Neural cell (in vitro differentiated cells): ENCODE data around the gene PDZRN3. TPM values are rescaled to one million over a fixed set of nuclear protein-coding genes. Genes with fewer than 3 reads are reported as not detected.

Source experiments
- H2AFZ ChIP-seq: fragments of 200-600, 300-800 bp; sonication (generic), shearing (Covaris generic); 2 replicates; pipeline ENCODE4 v1.6.0; 2014; ENCODE audit warnings: low read depth, mild to moderate bottlenecking, antibody characterized with exemption, low read length, moderate library complexity
- H3F3A ChIP-seq: fragments of 200-600 bp; shearing (Covaris generic); 2 replicates; pipeline ENCODE4 v1.6.1; 2016; ENCODE audit warnings: mild to moderate bottlenecking, moderate library complexity, mixed read lengths, antibody characterized with exemption, low read length; ENCODE audit not compliant: insufficient read depth, poor library complexity, severe bottlenecking
- H3K27ac ChIP-seq: fragments of 200-600, 300-800 bp; sonication (generic), shearing (Covaris generic); 2 replicates; pipeline ENCODE4 v1.5.1; 2014; ENCODE audit warnings: mild to moderate bottlenecking, low read length, moderate library complexity
- H3K27me3 ChIP-seq: fragments of 300-800, 200-600 bp; sonication (generic), shearing (Covaris generic); 2 replicates; pipeline ENCODE4 v1.6.0; 2014; ENCODE audit warnings: mild to moderate bottlenecking, low read depth, low read length, moderate library complexity; ENCODE audit not compliant: insufficient read depth
- H3K36me3 ChIP-seq: fragments of 300-800, 200-600 bp; sonication (generic), shearing (Covaris generic); 2 replicates; pipeline ENCODE4 v1.5.1; 2014; ENCODE audit warnings: mild to moderate bottlenecking, antibody characterized with exemption, low read length, moderate library complexity; ENCODE audit not compliant: insufficient read depth
- H3K4me2 ChIP-seq: fragments of 300-800, 200-600 bp; sonication (generic), shearing (Covaris generic); 2 replicates; pipeline ENCODE4 v1.6.0; 2014; ENCODE audit warnings: mild to moderate bottlenecking, low read length
- H3K4me3 ChIP-seq: fragments of 300-800, 200-600 bp; sonication (generic), shearing (Covaris generic); 2 replicates; pipeline ENCODE4 v1.5.1; 2014; ENCODE audit warnings: mild to moderate bottlenecking, low read length, moderate library complexity
- H3K79me2 ChIP-seq: fragments of 200-600 bp; shearing (Covaris generic); replicated peaks from 2 replicates; pipeline ENCODE4 v1.6.0; 2014; ENCODE audit warnings: mild to moderate bottlenecking, low read length, moderate library complexity; ENCODE audit not compliant: insufficient read depth
- H3K9ac ChIP-seq: fragments of 300-800, 200-600 bp; sonication (generic), shearing (Covaris generic); 2 replicates; pipeline ENCODE4 v1.6.1; 2016; ENCODE audit warnings: mild to moderate bottlenecking, low read length, mixed read lengths
- H3K9me2 ChIP-seq: fragments of 200-600 bp; shearing (Covaris generic); 2 replicates; pipeline ENCODE4 v1.6.1; 2016; ENCODE audit warnings: mild to moderate bottlenecking, low read length, mixed read lengths; ENCODE audit not compliant: insufficient read depth
- H3K9me3 ChIP-seq: fragments of 200-600, 300-800 bp; sonication (generic), shearing (Covaris generic); 2 replicates; pipeline ENCODE4 v1.6.1; 2016; ENCODE audit warnings: mild to moderate bottlenecking, mixed run types, low read length, moderate library complexity, mixed read lengths
- H4K20me1 ChIP-seq: fragments of 200-600 bp; shearing (Covaris generic); 2 replicates; pipeline ENCODE4 v1.6.1; 2016; ENCODE audit warnings: mild to moderate bottlenecking, mixed run types; ENCODE audit not compliant: insufficient read depth
- EP300 ChIP-seq: fragments of 450-650 bp; conservative IDR thresholded peaks from 2 replicates; pipeline ENCODE4 v1.6.1; 2014; ENCODE audit warnings: antibody characterized with exemption, mild to moderate bottlenecking, moderate library complexity; ENCODE audit not compliant: poor library complexity, severe bottlenecking
- EZH2 ChIP-seq: fragments of 200-600, 300-800 bp; shearing (Covaris generic), sonication (generic); IDR thresholded peaks from 2 replicates; pipeline ENCODE4 v1.6.1; 2014; ENCODE audit warnings: antibody characterized with exemption, low read length, borderline replicate concordance, mild to moderate bottlenecking; ENCODE audit not compliant: insufficient read depth, poor library complexity, severe bottlenecking
- MXI1 ChIP-seq: fragments of 450-650 bp; conservative IDR thresholded peaks from 2 replicates; pipeline ENCODE4 v1.6.1; 2014; ENCODE audit warnings: antibody characterized with exemption, mild to moderate bottlenecking; ENCODE audit not compliant: poor library complexity, severe bottlenecking
- POLR2AphosphoS5 ChIP-seq: IDR thresholded peaks from 2 replicates; pipeline ENCODE4 v1.6.1; 2012
- RAD21 ChIP-seq: fragments of 450-650 bp; conservative IDR thresholded peaks from 2 replicates; pipeline ENCODE4 v1.6.1; 2014; ENCODE audit warnings: antibody characterized with exemption, mild to moderate bottlenecking, moderate library complexity
- REST ChIP-seq: IDR thresholded peaks from 2 replicates; pipeline ENCODE4 v1.6.1; 2012; ENCODE audit warnings: borderline replicate concordance
- TAF1 ChIP-seq: IDR thresholded peaks from 2 replicates; pipeline ENCODE4 v1.6.1; 2012; ENCODE audit warnings: low read depth
- polyA plus RNA-seq: library from polyadenylated mRNA; depleted of rRNA; stranded (reverse); fragments of >200 nt; gene quantifications from 2 replicates; pipeline ENCODE4 v1.2.3, GENCODE V29; 2014
- TF ChIP-seq, protein P1 (sequence below): fragments of 450-650 bp; IDR thresholded peaks from 2 replicates; pipeline ENCODE4 v1.5.1; 2014; ENCODE audit warnings: antibody characterized with exemption, mild to moderate bottlenecking, moderate library complexity; ENCODE audit not compliant: poor library complexity, severe bottlenecking

The PDZRN3 gene
- polyA plus RNA-seq, 1 donor from 2014 or later, result 1.1 TPM

- H3K4me3 ChIP-seq, result no peak overlapping the region
- no peak overlapping the region for H3K27ac ChIP-seq
- no peaks in the 10 kb centered on the region for H3F3A ChIP-seq
- H3K9me3 ChIP-seq, result no peaks in the 10 kb centered on the region
- H3K4me2 ChIP-seq, result no peak overlapping the region
- no peak overlapping the region for H2AFZ ChIP-seq
- H3K9me2 ChIP-seq, result no peaks in the 10 kb centered on the region
- H4K20me1 ChIP-seq, result no peaks in the 10 kb centered on the region
- no peaks in the 10 kb centered on the region for H3K27me3 ChIP-seq
- no peak overlapping the region for H3K9ac ChIP-seq
- TF ChIP-seq MXI1, result no peak
- H3K79me2 ChIP-seq, result no peaks in the 10 kb centered on the region
- H3K36me3 ChIP-seq, result no peaks in the 10 kb centered on the region
These were observed 25.1 kb downstream of the PDZRN3 start for GRCh38 chr3:73599605-73600004.

DNA sequence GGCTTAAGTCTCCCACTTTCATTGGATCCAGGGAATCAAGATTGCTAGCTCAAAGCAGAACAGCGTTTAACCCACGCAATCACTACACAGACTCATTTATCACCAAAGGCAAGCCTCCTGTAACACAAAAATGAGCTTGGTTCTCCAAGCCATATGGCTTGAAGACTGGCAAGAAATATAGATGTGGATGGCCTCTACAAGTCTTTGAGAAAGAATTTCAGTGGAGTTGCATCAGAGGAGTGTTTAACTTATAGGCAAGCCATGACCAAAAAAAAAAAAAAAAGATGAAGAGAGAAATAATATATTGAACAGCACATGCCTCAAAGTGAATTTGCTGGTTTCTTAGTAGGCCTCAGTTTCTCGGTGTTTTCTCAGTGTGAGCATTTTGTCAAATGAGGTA is 27.3 kb downstream of the PDZRN3 start:
- Histone ChIP-seq H4K20me1 (no peaks in the 10 kb centered on the region), H3K27ac (no peak overlapping the region), H3K9me3 (no peaks in the 10 kb centered on the region), H3K4me2 (no peak overlapping the region), H3K9ac (no peak overlapping the region), H3F3A (no peaks in the 10 kb centered on the region), H3K36me3 (no peaks in the 10 kb centered on the region), H3K79me2 (no peaks in the 10 kb centered on the region), H2AFZ (no peak overlapping the region), H3K9me2 (no peaks in the 10 kb centered on the region), H3K27me3 (no peaks in the 10 kb centered on the region), H3K4me3 (no peak overlapping the region)
- TF ChIP-seq REST (no peak), EZH2 (no peak), RAD21 (no peak), EP300 (no peak)
- TF ChIP-seq, protein P1, sequence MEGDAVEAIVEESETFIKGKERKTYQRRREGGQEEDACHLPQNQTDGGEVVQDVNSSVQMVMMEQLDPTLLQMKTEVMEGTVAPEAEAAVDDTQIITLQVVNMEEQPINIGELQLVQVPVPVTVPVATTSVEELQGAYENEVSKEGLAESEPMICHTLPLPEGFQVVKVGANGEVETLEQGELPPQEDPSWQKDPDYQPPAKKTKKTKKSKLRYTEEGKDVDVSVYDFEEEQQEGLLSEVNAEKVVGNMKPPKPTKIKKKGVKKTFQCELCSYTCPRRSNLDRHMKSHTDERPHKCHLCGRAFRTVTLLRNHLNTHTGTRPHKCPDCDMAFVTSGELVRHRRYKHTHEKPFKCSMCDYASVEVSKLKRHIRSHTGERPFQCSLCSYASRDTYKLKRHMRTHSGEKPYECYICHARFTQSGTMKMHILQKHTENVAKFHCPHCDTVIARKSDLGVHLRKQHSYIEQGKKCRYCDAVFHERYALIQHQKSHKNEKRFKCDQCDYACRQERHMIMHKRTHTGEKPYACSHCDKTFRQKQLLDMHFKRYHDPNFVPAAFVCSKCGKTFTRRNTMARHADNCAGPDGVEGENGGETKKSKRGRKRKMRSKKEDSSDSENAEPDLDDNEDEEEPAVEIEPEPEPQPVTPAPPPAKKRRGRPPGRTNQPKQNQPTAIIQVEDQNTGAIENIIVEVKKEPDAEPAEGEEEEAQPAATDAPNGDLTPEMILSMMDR, result no peak

DNA sequence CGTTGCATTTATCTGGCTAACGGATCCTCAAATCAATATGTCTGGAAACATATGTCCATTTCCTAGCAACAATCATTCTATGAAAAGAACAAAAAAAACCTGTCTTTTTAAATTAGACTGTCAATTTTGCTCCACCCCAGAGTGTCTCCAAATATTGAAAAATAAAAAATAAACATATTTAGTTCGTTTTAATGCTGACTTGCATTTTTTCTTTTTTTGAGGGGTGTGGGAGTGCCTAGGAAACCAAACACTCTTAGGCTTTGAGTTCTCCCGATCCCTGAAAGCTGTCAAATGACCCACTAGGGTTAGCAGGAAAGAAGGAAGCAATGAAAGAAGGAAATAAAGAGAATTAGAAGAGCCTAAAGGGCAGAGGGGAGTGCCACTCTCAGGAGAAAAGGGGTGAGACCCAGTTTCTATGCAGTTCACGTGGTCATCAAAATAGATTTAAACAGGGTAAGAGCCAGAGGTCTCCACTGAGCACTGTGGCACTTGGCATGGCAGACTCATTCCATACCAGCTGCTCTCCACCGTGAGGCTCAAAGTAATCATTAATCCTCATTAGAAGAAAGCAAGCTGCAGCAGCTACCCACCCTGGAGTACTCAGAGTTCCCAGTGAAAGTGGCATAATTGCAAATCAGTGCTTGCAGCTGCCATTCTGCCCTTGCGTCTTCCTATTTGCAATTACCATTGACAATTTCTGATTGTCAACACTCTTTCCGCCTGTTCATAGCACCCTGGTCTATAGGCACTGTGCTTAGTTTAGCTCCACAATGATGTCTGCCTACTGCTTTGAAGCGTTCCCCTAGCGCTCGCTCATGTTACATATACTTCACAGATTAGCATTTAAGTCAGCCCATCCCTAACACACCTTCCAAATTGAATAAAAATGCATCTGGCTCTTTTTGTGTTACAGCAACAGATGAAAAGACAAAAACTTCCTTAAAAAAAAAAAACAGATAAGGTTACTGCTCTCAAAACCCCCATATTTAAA is 32.3 kb downstream of the PDZRN3 start:
- H4K20me1 ChIP-seq, result no peaks in the 10 kb centered on the region
- no peaks in the 10 kb centered on the region for H3K79me2 ChIP-seq
- peak overlapping the region; percentile 31 for H3K4me3 ChIP-seq

More for the DNA sequence above, 32.3 kb downstream of the PDZRN3 start:
- Histone ChIP-seq H3K9ac (peak overlapping the region; percentile 9), H3K27ac (peak overlapping the region; percentile 1), H3F3A (no peaks in the 10 kb centered on the region), H3K4me2 (no peak overlapping the region), H3K9me3 (no peaks in the 10 kb centered on the region), H3K27me3 (no peaks in the 10 kb centered on the region), H3K36me3 (no peaks in the 10 kb centered on the region), H2AFZ (no peak overlapping the region), H3K9me2 (no peaks in the 10 kb centered on the region)
- TF ChIP-seq, protein P1, result peak; percentile 26
- TF ChIP-seq EP300, result peak; percentile 52
- TF ChIP-seq POLR2AphosphoS5, result peak; percentile 43
- no peak for TF ChIP-seq EZH2
- TF ChIP-seq TAF1, result no peak
- TF ChIP-seq REST, result no peak
- no peak for TF ChIP-seq MXI1
- no peak for TF ChIP-seq RAD21
